HG02759 (cell line): Measurements from ENCODE around the gene APOL6.
"Not testable (repeated sequence)": the region's sequence is repeated elsewhere in the genome, so short reads cannot be mapped to it uniquely, and the experiment has no call there.

Experiments
- ATAC-seq: cut with Tn5 transposase; IDR thresholded peaks from one replicate; pipeline ENCODE4 v1.9.1; 2021; ENCODE audit warnings: mild to moderate bottlenecking, moderate library complexity; ENCODE audit not compliant: unreplicated experiment

Gene APOL6

GRCh38 chr22:35674335-35674734, 26.1 kb downstream of the APOL6 start:
- ATAC-seq, result no peak

- not testable (repeated sequence) for ATAC-seq
These were observed 27.8 kb downstream of the APOL6 start for GRCh38 chr22:35676065-35676464.

GRCh38 chr22:35677460-35678187, 29.4 kb downstream of the APOL6 start:
- ATAC-seq, result no peak

- no peak for ATAC-seq
These were observed 30.6 kb downstream of the APOL6 start for GRCh38 chr22:35678836-35679235.

GRCh38 chr22:35679492-35679891, 31.2 kb downstream of the APOL6 start:
- ATAC-seq, result not testable (repeated sequence)

GRCh38 chr22:35681454-35682052, 33.3 kb downstream of the APOL6 start:
- no peak for ATAC-seq

- no peak for ATAC-seq
These were observed 35.3 kb downstream of the APOL6 start for GRCh38 chr22:35683560-35683959.

GRCh38 chr22:35684270-35684700, 36.0 kb downstream of the APOL6 start:
- no peak for ATAC-seq

GRCh38 chr22:35684732-35685131, 36.5 kb downstream of the APOL6 start:
- no peak for ATAC-seq

GRCh38 chr22:35685731-35686130, 37.5 kb downstream of the APOL6 start:
- no peak for ATAC-seq

- ATAC-seq, result no peak
These were observed 38.1 kb downstream of the APOL6 start for GRCh38 chr22:35686298-35686697.

GRCh38 chr22:35687461-35687860, 39.2 kb downstream of the APOL6 start:
- ATAC-seq, result no peak

- ATAC-seq, result no peak
These were observed 40.8 kb downstream of the APOL6 start for GRCh38 chr22:35688913-35689675.

- no peak for ATAC-seq
These were observed 41.8 kb downstream of the APOL6 start for GRCh38 chr22:35690001-35690400.

- no peak for ATAC-seq
These were observed 47.0 kb downstream of the APOL6 start for GRCh38 chr22:35695202-35695601.

GRCh38 chr22:35697142-35697541, 48.9 kb downstream of the APOL6 start:
- no peak for ATAC-seq

- not testable (repeated sequence) for ATAC-seq
These were observed 51.6 kb downstream of the APOL6 start for GRCh38 chr22:35699852-35700251.

GRCh38 chr22:35703861-35704584, 55.8 kb downstream of the APOL6 start:
- ATAC-seq, result no peak

GRCh38 chr22:35705141-35705540, 56.9 kb downstream of the APOL6 start:
- ATAC-seq, result no peak

GRCh38 chr22:35708453-35708852, 60.2 kb downstream of the APOL6 start:
- no peak for ATAC-seq

- ATAC-seq, result no peak
These were observed 60.7 kb downstream of the APOL6 start for GRCh38 chr22:35708917-35709316.
